ENCODE measurements around the gene PHF24.

PHF24 gene

GRCh38 chr9:34984049-34984448, 26.0 kb downstream of the PHF24 start:
- DNase-seq = peak; percentile 26 to 46

- DNase-seq = peak; percentile 54 to 55
Measured at GRCh38 chr9:34985311-34985899, 27.3 kb downstream of the PHF24 start.

GRCh38 chr9:34986540-34987047, 28.5 kb downstream of the PHF24 start:
- DNase-seq = peak; percentile 39 to 42

- DNase-seq = no peak
Measured at GRCh38 chr9:34987160-34987901, 29.2 kb downstream of the PHF24 start.

GRCh38 chr9:34988218-34989002, 30.3 kb downstream of the PHF24 start:
- no peak for DNase-seq

- DNase-seq = peak; percentile 99
Measured at GRCh38 chr9:34989003-34989945, 31.2 kb downstream of the PHF24 start, which contains the start of gene DNAJB5. Gene DNAJB5 (plus strand): TSS chr9:34989745. CDS start chr9:34990631, 886 bp downstream.

- peak in 1 of 2 experiments; percentile 5 for DNase-seq
Measured at GRCh38 chr9:34989946-34990635, 32.0 kb downstream of the PHF24 start.

- no peak for DNase-seq
Measured at GRCh38 chr9:34990908-34991606, 33.0 kb downstream of the PHF24 start.

GRCh38 chr9:34991607-34992375, 33.7 kb downstream of the PHF24 start:
- no peak for DNase-seq

GRCh38 chr9:34992376-34992951, 34.4 kb downstream of the PHF24 start:
- DNase-seq = peak; percentile 22 to 33

- no peak for DNase-seq
Measured at GRCh38 chr9:34993502-34994259, 35.6 kb downstream of the PHF24 start.

GRCh38 chr9:34994260-34994899, 36.3 kb downstream of the PHF24 start:
- peak; percentile 27 to 41 for DNase-seq

- no peak for DNase-seq
Measured at GRCh38 chr9:34994900-34995669, 37.0 kb downstream of the PHF24 start.

- DNase-seq = peak in 1 of 2 experiments; percentile 6
Measured at GRCh38 chr9:34995670-34996060, 37.6 kb downstream of the PHF24 start.

GRCh38 chr9:34996181-34996904, 38.3 kb downstream of the PHF24 start:
- DNase-seq = no peak

- DNase-seq = no peak
Measured at GRCh38 chr9:34996905-34997279, 38.8 kb downstream of the PHF24 start.

GRCh38 chr9:34997379-34997781, 39.3 kb downstream of the PHF24 start:
- no peak for DNase-seq

Data from Kasumi-1 (cell line).